ENCODE results near the gene CTNNA2. TPM values are rescaled to one million over a fixed set of nuclear protein-coding genes. Genes with fewer than 3 reads are reported as not detected.

CTNNA2 gene
- total and polyA plus RNA-seq, 2 of the 8 experiments (the other 6 are each of a cell fraction or from before 2014, with no cell fraction given) = 3.9 to 9.0 TPM

- TF ChIP-seq BCL11A (IDR thresholded peaks at IDR 0.05; ENCODE audit: low read depth in 2 of 2, low read length in 2 of 2) (no peak), RXRA (IDR thresholded peaks at IDR 0.05; ENCODE audit: insufficient read depth, low read depth, low read length) (no peak), PHF8 (conservative IDR thresholded peaks at IDR 0.05; ENCODE audit: low read depth, low read length) (no peak)
Observed at GRCh38 chr2:79622508-79622907, 109.7 kb downstream of the CTNNA2 start (continued).

Data from H1 (cell line).